Inflammatory macrophage (primary cell): ENCODE results near the gene AP1AR.
"Not testable (repeated sequence)": the region's sequence is repeated elsewhere in the genome, so short reads cannot be mapped to it uniquely, and the experiment has no call there.

ENCODE experiments used
- DNase-seq, 2 donors: peaks; one replicate each; pipeline ENCODE4 v3.0.0-alpha.2; 2020 to 2022
- total RNA-seq, 18 experiments: gene quantifications; one replicate each; lab custom pipeline; 2026; ENCODE audit warnings: mixed read lengths in 6 of 18, inconsistent platforms in 2 of 18; lab: John Stamatoyannopoulos, UW

AP1AR gene
- total RNA-seq = 17.8 to 71.4 (median 41.2) reads per million in 18 experiments

GRCh38 chr4:112231779-112232713 is at the start of gene AP1AR:
Gene AP1AR (plus strand): TSS chr4:112231787. CDS start chr4:112232092, 305 bp downstream.
- DNase-seq = peak; percentile 86 to 93

GRCh38 chr4:112182604-112183003 is 49.0 kb upstream of the AP1AR start:
- DNase-seq = no peak

- peak; percentile 7 to 11 for DNase-seq
These were observed 48.3 kb upstream of the AP1AR start for GRCh38 chr4:112183252-112183651.

- no peak for DNase-seq
These were observed 47.1 kb upstream of the AP1AR start for GRCh38 chr4:112184438-112184837.

- DNase-seq = no peak
These were observed 46.3 kb upstream of the AP1AR start for GRCh38 chr4:112185334-112185733.

GRCh38 chr4:112185740-112186670 is 45.6 kb upstream of the AP1AR start:
- DNase-seq = peak; percentile 80 to 91

- no peak for DNase-seq
These were observed 41.8 kb upstream of the AP1AR start for GRCh38 chr4:112189754-112190153.

GRCh38 chr4:112190684-112191083 is 40.9 kb upstream of the AP1AR start:
- DNase-seq = no peak

GRCh38 chr4:112196461-112196860 is 35.1 kb upstream of the AP1AR start:
- no peak for DNase-seq

- DNase-seq = no peak
These were observed 32.5 kb upstream of the AP1AR start for GRCh38 chr4:112199041-112199440.

GRCh38 chr4:112201915-112202505 is 29.6 kb upstream of the AP1AR start:
- no peak for DNase-seq

- no peak for DNase-seq
These were observed 28.0 kb upstream of the AP1AR start for GRCh38 chr4:112203593-112203992.

- peak in 1 of 2 donors; percentile 43 for DNase-seq
These were observed 25.2 kb upstream of the AP1AR start for GRCh38 chr4:112206431-112206830.

GRCh38 chr4:112208137-112209095 is 23.2 kb upstream of the AP1AR start:
- DNase-seq = not testable (repeated sequence)

GRCh38 chr4:112210777-112211176 is 20.8 kb upstream of the AP1AR start:
- no peak for DNase-seq

- peak; percentile 16 to 37 for DNase-seq
These were observed 18.5 kb upstream of the AP1AR start for GRCh38 chr4:112213091-112213490.

GRCh38 chr4:112213856-112214255 is 17.7 kb upstream of the AP1AR start:
- DNase-seq = peak; percentile 69 to 93

- peak; percentile 36 to 59 for DNase-seq
These were observed 17.0 kb upstream of the AP1AR start for GRCh38 chr4:112214390-112215264.

GRCh38 chr4:112219826-112220366 is 11.7 kb upstream of the AP1AR start:
- no peak for DNase-seq
